Adipocyte (in vitro differentiated cells): ENCODE results near the gene TCEAL9.

Experiments
- DNase-seq: peaks from one replicate; pipeline ENCODE4 v3.0.0-alpha.2; 2015; ENCODE audit warnings: low read depth
- H3K27me3 ChIP-seq: replicated peaks from 2 replicates; pipeline ENCODE4 v1.7.0; 2013; ENCODE audit warnings: mild to moderate bottlenecking, low read length, moderate library complexity; ENCODE audit not compliant: control insufficient read depth, insufficient read depth
- H3K36me3 ChIP-seq: 2 replicates; pipeline ENCODE4 v1.7.0; 2013; ENCODE audit warnings: low read length, mild to moderate bottlenecking, moderate library complexity; ENCODE audit not compliant: control insufficient read depth, insufficient read depth, severe bottlenecking
- H3K4me1 ChIP-seq: 2 replicates; pipeline ENCODE4 v1.7.0; 2013; ENCODE audit warnings: mild to moderate bottlenecking, low read length, moderate library complexity; ENCODE audit not compliant: control insufficient read depth, insufficient read depth
- H3K4me3 ChIP-seq: 2 replicates; pipeline ENCODE4 v1.7.0; 2013; ENCODE audit warnings: mild to moderate bottlenecking, low read length, moderate library complexity
- H3K9ac ChIP-seq: 2 replicates; pipeline ENCODE4 v1.7.0; 2013; ENCODE audit warnings: mild to moderate bottlenecking, low read length, moderate library complexity
- H3K9me3 ChIP-seq: 2 replicates; pipeline ENCODE4 v1.7.0; 2013; ENCODE audit warnings: mild to moderate bottlenecking, low read length, moderate library complexity; ENCODE audit not compliant: control insufficient read depth

TCEAL9 gene

GRCh38 chrX:103356130-103356798, at the start of gene TCEAL9:
Gene TCEAL9 (plus strand): TSS chrX:103356506. CDS start chrX:103357685, 1,179 bp downstream.
- peak within 1 kb of the TSS; percentile 89 for H3K4me3 ChIP-seq
- no peaks in the 10 kb centered on the region for H3K9me3 ChIP-seq
- peaks cover 4% of the 10 kb centered on the region for H3K27me3 ChIP-seq
- H3K9ac ChIP-seq = peak within 1 kb of the TSS; percentile 95
- DNase-seq = peak; percentile 84
- H3K36me3 ChIP-seq = peaks cover 6% of the 10 kb centered on the region
- no peaks in the 10 kb centered on the region for H3K4me1 ChIP-seq

GRCh38 chrX:103309860-103310554, 46.3 kb upstream of the TCEAL9 start:
- Histone ChIP-seq H3K4me1 (no peaks in the 10 kb centered on the region), H3K36me3 (no peaks in the 10 kb centered on the region), H3K9me3 (peaks cover 10% of the 10 kb centered on the region), H3K27me3 (peaks cover 52% of the 10 kb centered on the region), H3K4me3 (peak overlapping the region; percentile 72), H3K9ac (no peak overlapping the region)
- no peak for DNase-seq

GRCh38 chrX:103310555-103311398, 45.5 kb upstream of the TCEAL9 start, which contains the start of gene BEX2:
Gene BEX2 (minus strand): TSS chrX:103310990. CDS start chrX:103309976, 1,014 bp downstream.
- H3K4me1 ChIP-seq = no peaks in the 10 kb centered on the region
- DNase-seq = peak; percentile 20
- peak within 1 kb of the TSS; percentile 72 for H3K4me3 ChIP-seq
- H3K9me3 ChIP-seq = peaks cover 10% of the 10 kb centered on the region
- H3K36me3 ChIP-seq = no peaks in the 10 kb centered on the region
- H3K9ac ChIP-seq = no peak within 1 kb of the TSS
- H3K27me3 ChIP-seq = peaks cover 52% of the 10 kb centered on the region

GRCh38 chrX:103311399-103311780, 44.9 kb upstream of the TCEAL9 start:
- Histone ChIP-seq H3K4me1 (no peaks in the 10 kb centered on the region), H3K4me3 (no peak overlapping the region), H3K9ac (no peak overlapping the region), H3K36me3 (no peaks in the 10 kb centered on the region), H3K27me3 (peaks cover 47% of the 10 kb centered on the region), H3K9me3 (peaks cover 7% of the 10 kb centered on the region)
- no peak for DNase-seq

GRCh38 chrX:103329991-103330390, 26.3 kb upstream of the TCEAL9 start, which contains the start of gene TCEAL7:
Gene TCEAL7 (plus strand): TSS chrX:103330239. CDS start chrX:103331404, 1,165 bp downstream.
- peak; percentile 62 for DNase-seq
- Histone ChIP-seq H3K4me3 (peak within 1 kb of the TSS; percentile 72), H3K4me1 (peaks cover 3% of the 10 kb centered on the region)

GRCh38 chrX:103330681-103331288, 25.5 kb upstream of the TCEAL9 start:
- Histone ChIP-seq H3K36me3 (no peaks in the 10 kb centered on the region), H3K4me1 (peaks cover 3% of the 10 kb centered on the region), H3K27me3 (peaks cover 16% of the 10 kb centered on the region), H3K4me3 (peak overlapping the region; percentile 72), H3K9ac (peak overlapping the region; percentile 53), H3K9me3 (no peaks in the 10 kb centered on the region)
- DNase-seq = peak; percentile 25

More at GRCh38 chrX:103329991-103330390, 26.3 kb upstream of the TCEAL9 start, which contains the start of gene TCEAL7:
- Histone ChIP-seq H3K9me3 (no peaks in the 10 kb centered on the region), H3K9ac (peak within 1 kb of the TSS; percentile 53), H3K36me3 (no peaks in the 10 kb centered on the region), H3K27me3 (peaks cover 11% of the 10 kb centered on the region)

- peaks cover 27% of the 10 kb centered on the region for H3K27me3 ChIP-seq
- no peak overlapping the region for H3K4me3 ChIP-seq
- no peak overlapping the region for H3K9ac ChIP-seq
- H3K4me1 ChIP-seq = no peaks in the 10 kb centered on the region
- no peaks in the 10 kb centered on the region for H3K9me3 ChIP-seq
- no peaks in the 10 kb centered on the region for H3K36me3 ChIP-seq
- no peak for DNase-seq
Observed at GRCh38 chrX:103338663-103339062, 17.6 kb upstream of the TCEAL9 start.

- peak; percentile 77 for DNase-seq
- Histone ChIP-seq H3K4me3 (no peak overlapping the region), H3K27me3 (peaks cover 14% of the 10 kb centered on the region), H3K9ac (no peak overlapping the region), H3K36me3 (no peaks in the 10 kb centered on the region), H3K9me3 (no peaks in the 10 kb centered on the region), H3K4me1 (no peaks in the 10 kb centered on the region)
Observed at GRCh38 chrX:103343105-103343504, 13.2 kb upstream of the TCEAL9 start.

- H3K36me3 ChIP-seq = no peaks in the 10 kb centered on the region
- no peak for DNase-seq
- no peak overlapping the region for H3K4me3 ChIP-seq
Observed at GRCh38 chrX:103344606-103345005, 11.7 kb upstream of the TCEAL9 start.

GRCh38 chrX:103347682-103348397, 8.5 kb upstream of the TCEAL9 start:
- Histone ChIP-seq H3K36me3 (no peaks in the 10 kb centered on the region), H3K9me3 (no peaks in the 10 kb centered on the region), H3K9ac (no peak overlapping the region), H3K27me3 (peaks cover 8% of the 10 kb centered on the region), H3K4me1 (no peaks in the 10 kb centered on the region), H3K4me3 (no peak overlapping the region)
- DNase-seq = no peak

More at GRCh38 chrX:103344606-103345005, 11.7 kb upstream of the TCEAL9 start:
- no peaks in the 10 kb centered on the region for H3K4me1 ChIP-seq
- H3K9me3 ChIP-seq = no peaks in the 10 kb centered on the region
- peaks cover 10% of the 10 kb centered on the region for H3K27me3 ChIP-seq
- H3K9ac ChIP-seq = no peak overlapping the region
